ENCODE measurements around the gene ARFGAP3.
A peak's percentile ranks its signal among the peaks of the same experiment; 100 is the strongest.
"Not testable (repeated sequence)": the region's sequence is repeated elsewhere in the genome, so short reads cannot be mapped to it uniquely, and the experiment has no call there.

Gene ARFGAP3

GRCh38 chr22:42758931-42759629 is 98.0 kb downstream of the ARFGAP3 start (continued):
- no peak for TF ChIP-seq PRDM2 (tag by site-specific recombination; IDR thresholded peaks at IDR 0.05; ENCODE audit: borderline replicate concordance)
- TF ChIP-seq ZNF239 (tag by site-specific recombination; IDR thresholded peaks at IDR 0.05) = no peak
- TF ChIP-seq HOXD13 (CRISPR knock-in tag; IDR thresholded peaks at IDR 0.05; ENCODE audit: borderline replicate concordance) = no peak
- no peak for TF ChIP-seq KLF17 (tag by site-specific recombination; IDR thresholded peaks at IDR 0.05)
- TF ChIP-seq ZNF266 (tag by site-specific recombination; IDR thresholded peaks at IDR 0.05; ENCODE audit: low read depth) = no peak
- TF ChIP-seq OVOL3 (tag by site-specific recombination; IDR thresholded peaks at IDR 0.05) = no peak

- H3K36me3 ChIP-seq (ENCODE audit: control insufficient read depth in 2 of 2, insufficient read depth in 1 of 2, low read length in 2 of 2); H3K27ac ChIP-seq (ENCODE audit: extremely low read depth, low read depth, low read length); H3K9me3 ChIP-seq (ENCODE audit: control insufficient read depth, insufficient read depth, low read depth, low read length); POLR2A ChIA-PET; H3K4me3 ChIP-seq (ENCODE audit: low read depth, low read length); H3K4me1 ChIP-seq (ENCODE audit: control insufficient read depth, insufficient read depth, low read length): not testable (repeated sequence)
- peak; percentile 46; the same call in 1 of the 2 replicates for TF ChIP-seq ZNF629 (tag by site-specific recombination; IDR thresholded peaks at IDR 0.05)
- CTCF ChIA-PET = interaction anchor here (0.6 kb wide), 1 partner anchor 95 kb away, joined by 3 read pairs; no protein-coding TSS in a partner anchor
Observed at GRCh38 chr22:42755553-42755952, 101.5 kb downstream of the ARFGAP3 start.

- H3K4me3 ChIP-seq (ENCODE audit: low read depth, low read length); H3K27ac ChIP-seq (ENCODE audit: extremely low read depth, low read depth, low read length); H3K9me3 ChIP-seq (ENCODE audit: control insufficient read depth, insufficient read depth, low read depth, low read length); H3K36me3 ChIP-seq (ENCODE audit: control insufficient read depth in 2 of 2, insufficient read depth in 1 of 2, low read length in 2 of 2); CTCF ChIA-PET; H3K4me1 ChIP-seq (ENCODE audit: control insufficient read depth, insufficient read depth, low read length): not testable (repeated sequence)
- POLR2A ChIA-PET = interaction anchor here (0.7 kb wide), 1 partner anchor 10 kb away, joined by 3 read pairs; no protein-coding TSS in a partner anchor
- TF ChIP-seq ZNF121 (tag by site-specific recombination; IDR thresholded peaks at IDR 0.05) = peak; percentile 73; the same call in 1 of the 2 replicates
Observed at GRCh38 chr22:42755121-42755520, 102.0 kb downstream of the ARFGAP3 start.

- Histone ChIP-seq H3K4me3 (ENCODE audit: low read depth, low read length) (no peak overlapping the region), H3K36me3 (ENCODE audit: control insufficient read depth in 2 of 2, insufficient read depth in 1 of 2, low read length in 2 of 2) (no peaks in the 10 kb centered on the region), H3K9me3 (ENCODE audit: control insufficient read depth, insufficient read depth, low read depth, low read length) (no peaks in the 10 kb centered on the region), H3K27ac (ENCODE audit: extremely low read depth, low read depth, low read length) (no peak overlapping the region), H3K4me1 (ENCODE audit: control insufficient read depth, insufficient read depth, low read length) (no peaks in the 10 kb centered on the region)
- ChIA-PET CTCF (interaction anchor here (0.6 kb wide), 1 partner anchor 87 kb away, joined by 3 read pairs; no protein-coding TSS in a partner anchor), POLR2A (interaction anchor here (0.7 kb wide), 1 partner anchor 10 kb away, joined by 3 read pairs; no protein-coding TSS in a partner anchor)
- TF ChIP-seq ZBTB17 (tag by site-specific recombination; IDR thresholded peaks at IDR 0.05) (peak; percentile 67), ZNF600 (tag by site-specific recombination; IDR thresholded peaks at IDR 0.05) (peak; percentile 31; the same call in 1 of the 2 replicates), INSM2 (tag by site-specific recombination; IDR thresholded peaks at IDR 0.05) (no peak), PATZ1 (tag by site-specific recombination; IDR thresholded peaks at IDR 0.05) (0 out of 2 replicates have a peak, but pooled peaks have one; percentile 12), KLF17 (tag by site-specific recombination; IDR thresholded peaks at IDR 0.05) (0 out of 2 replicates have a peak, but pooled peaks have one; percentile 16), ZBTB1 (tag by site-specific recombination; IDR thresholded peaks at IDR 0.05) (no peak)
Observed at GRCh38 chr22:42754658-42755057, 102.4 kb downstream of the ARFGAP3 start.
